GM12878 (cell line): ENCODE results near the gene MYO18B.

Experiments
- CTCF ChIP-seq, 3 experiments: IDR thresholded peaks in 2 of 3; conservative IDR thresholded peaks in 1 of 3; 2 replicates each; pipeline ENCODE4 v1.5.1; 2011; ENCODE audit warnings: low read depth in 3 of 3, low read length in 3 of 3, mild to moderate bottlenecking in 3 of 3, control low read depth in 2 of 3, moderate library complexity in 2 of 3, inconsistent platforms in 1 of 3, mixed read lengths in 1 of 3; ENCODE audit not compliant: control insufficient read depth in 2 of 3, insufficient read depth in 1 of 3; ENCODE audit errors: extremely low read depth in 1 of 3
- E4F1 ChIP-seq: fragments of 450-650 bp; IDR thresholded peaks from 2 replicates; pipeline ENCODE4 v1.6.1; 2018; ENCODE audit warnings: borderline replicate concordance, mild to moderate bottlenecking; ENCODE audit not compliant: partially characterized antibody
- POLR2A ChIP-seq: IDR thresholded peaks from 2 replicates; pipeline ENCODE4 v1.6.1; 2011; ENCODE audit warnings: low read depth, mild to moderate bottlenecking, low read length
- POLR2AphosphoS5 ChIP-seq: IDR thresholded peaks from 2 replicates; pipeline ENCODE4 v1.6.1; 2011; ENCODE audit warnings: mild to moderate bottlenecking, low read length, inconsistent platforms
- RFX5 ChIP-seq: IDR thresholded peaks from 2 replicates; pipeline ENCODE4 v1.6.1; 2011; ENCODE audit warnings: low read depth, low read length, improper control_type of control experiment
- SKIL ChIP-seq: fragments of 450-650 bp; IDR thresholded peaks from 2 replicates; pipeline ENCODE4 v1.6.1; 2017; ENCODE audit warnings: mild to moderate bottlenecking, low read depth, inconsistent platforms; ENCODE audit not compliant: poor library complexity, severe bottlenecking
- TAF1 ChIP-seq: IDR thresholded peaks from 2 replicates; pipeline ENCODE4 v1.6.1; 2011; ENCODE audit warnings: mild to moderate bottlenecking, low read depth, low read length, borderline replicate concordance

- no peak for TF ChIP-seq CTCF (IDR thresholded peaks at IDR 0.05 in 2 of 3, conservative IDR thresholded peaks at IDR 0.05 in 1 of 3; ENCODE audit: control insufficient read depth in 2 of 3, extremely low read depth in 1 of 3, insufficient read depth in 1 of 3, low read depth in 3 of 3, low read length in 3 of 3)
- TF ChIP-seq TAF1, result no peak
- no peak for TF ChIP-seq SKIL
- no peak for TF ChIP-seq POLR2AphosphoS5
- no peak for TF ChIP-seq POLR2A
- TF ChIP-seq E4F1, result no peak
- TF ChIP-seq RFX5, result no peak
These were observed 107.0 kb downstream of the MYO18B start for GRCh38 chr22:25848954-25849353.
